Prostate gland (tissue), 2 donors: ENCODE results near the gene TMEM94. TPM values are rescaled to one million over a fixed set of nuclear protein-coding genes. Genes with fewer than 3 reads are reported as not detected.

Source experiments
- DNase-seq: peaks from one replicate; pipeline ENCODE4 v3.0.0-alpha.2; 2019; ENCODE audit warnings: low spot score
- H3K27ac ChIP-seq, 2 donors: fragments of 200-600 bp; sonication (generic); 2 replicates each; pipeline ENCODE4 v1.5.1; 2017 to 2019
- H3K27me3 ChIP-seq: fragments of 200-600 bp; sonication (generic); replicated peaks from 2 replicates; pipeline ENCODE4 v1.5.1; 2019; ENCODE audit not compliant: insufficient read depth
- H3K36me3 ChIP-seq, 2 donors: fragments of 200-600 bp; sonication (generic); 1 replicate in 1 of 2; 2 replicates in 1 of 2; pipeline versions ENCODE4 v1.5.1 to v1.8.1; 2017 to 2019
- H3K4me1 ChIP-seq: fragments of 200-600 bp; sonication (generic); replicated peaks from 2 replicates; pipeline ENCODE4 v1.5.1; 2019
- H3K4me3 ChIP-seq, 2 donors: fragments of 200-600 bp; sonication (generic); 2 replicates each; pipeline ENCODE4 v1.5.1; 2017 to 2019
- H3K9me3 ChIP-seq: fragments of 200-600 bp; sonication (generic); 2 replicates; pipeline ENCODE4 v1.5.1; 2017
- CTCF ChIP-seq, 4 experiments: fragments of 200-600 bp in 2 of 4; fragments of 450-650 bp in 2 of 4; sonication (generic) in 2 of 4; IDR thresholded peaks; 1 replicate in 3 of 4; 2 replicates in 1 of 4; pipeline ENCODE4 v1.5.1; 2016 to 2019; ENCODE audit warnings: antibody characterized with exemption in 4 of 4, mild to moderate bottlenecking in 2 of 4, moderate library complexity in 2 of 4
- POLR2A ChIP-seq: fragments of 450-650 bp; IDR thresholded peaks from one replicate; pipeline ENCODE4 v1.6.1; 2016; ENCODE audit warnings: antibody characterized with exemption, mild to moderate bottlenecking
- POLR2AphosphoS5 ChIP-seq: sonication (generic); formaldehyde crosslinking; IDR thresholded peaks from one replicate; pipeline ENCODE4 v1.6.1; 2017; ENCODE audit warnings: antibody characterized with exemption
- WGBS: methylation state at CpG from one replicate; pipeline ENCODE4 v1.1.5; 2018; 5-methylcytosine and 5-hydroxymethylcytosine counted together
- intact Hi-C: fragments of 100-400 bp; cut with DNase I; formaldehyde crosslinking; loops from one replicate; pipeline ENCODE4 v1.14.2; 2022
- total RNA-seq, 2 donors: library from RNA; depleted of rRNA; stranded (reverse); fragments of >200 nt; gene quantifications; one replicate each; pipeline ENCODE4 v1.1.0, GENCODE V29; 2016

Gene TMEM94
- total RNA-seq, 2 donors from 2014 or later = 63.5 to 128 TPM

DNA sequence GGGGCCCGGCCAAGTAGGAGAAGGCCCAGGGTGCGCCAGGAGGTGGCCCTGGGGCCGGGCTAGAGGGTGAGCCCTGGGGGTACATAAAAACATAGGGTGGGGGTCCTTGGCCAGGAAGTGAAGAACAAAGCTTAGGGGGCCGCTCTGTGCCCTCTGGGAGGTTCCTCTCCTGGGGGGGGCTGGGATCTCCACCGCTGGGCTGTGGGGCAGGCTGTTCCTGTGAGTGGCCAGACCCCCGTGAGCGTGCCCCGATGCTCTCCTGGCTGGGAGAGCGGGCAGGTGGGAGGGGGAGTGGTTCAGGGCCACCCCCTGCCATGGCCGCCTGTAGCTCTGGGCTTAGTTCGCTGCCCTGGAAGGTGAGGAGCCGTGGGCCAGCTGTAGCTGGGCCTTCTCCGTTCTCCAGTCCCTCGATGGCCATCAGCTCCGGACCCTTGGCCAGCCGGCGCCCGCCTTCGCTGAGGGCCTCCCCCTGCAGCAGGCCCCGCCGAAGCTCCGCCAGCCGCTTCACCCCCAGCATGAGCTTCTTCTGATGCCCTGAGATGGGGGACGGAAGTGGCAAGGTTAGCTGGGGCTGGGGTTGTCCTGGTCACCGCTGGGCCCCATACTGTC, 46.4 kb downstream of the TMEM94 start:
- H3K27me3 ChIP-seq = no peaks in the 10 kb centered on the region
- no peaks in the 10 kb centered on the region for H3K9me3 ChIP-seq
- no peak overlapping the region for H3K27ac ChIP-seq
- intact Hi-C loops = no loop called here
- no peak for TF ChIP-seq CTCF (IDR thresholded peaks at IDR 0.05)
- TF ChIP-seq POLR2AphosphoS5 = no peak
- TF ChIP-seq POLR2A = no peak
- H3K4me1 ChIP-seq = no peaks in the 10 kb centered on the region
- no peak overlapping the region for H3K4me3 ChIP-seq
- DNase-seq = no peak
- 88% methylated on average over 24 of the region's 25 CpGs for WGBS
- peaks cover 0 to 17% of the 10 kb centered on the region in 2 donors for H3K36me3 ChIP-seq

DNA sequence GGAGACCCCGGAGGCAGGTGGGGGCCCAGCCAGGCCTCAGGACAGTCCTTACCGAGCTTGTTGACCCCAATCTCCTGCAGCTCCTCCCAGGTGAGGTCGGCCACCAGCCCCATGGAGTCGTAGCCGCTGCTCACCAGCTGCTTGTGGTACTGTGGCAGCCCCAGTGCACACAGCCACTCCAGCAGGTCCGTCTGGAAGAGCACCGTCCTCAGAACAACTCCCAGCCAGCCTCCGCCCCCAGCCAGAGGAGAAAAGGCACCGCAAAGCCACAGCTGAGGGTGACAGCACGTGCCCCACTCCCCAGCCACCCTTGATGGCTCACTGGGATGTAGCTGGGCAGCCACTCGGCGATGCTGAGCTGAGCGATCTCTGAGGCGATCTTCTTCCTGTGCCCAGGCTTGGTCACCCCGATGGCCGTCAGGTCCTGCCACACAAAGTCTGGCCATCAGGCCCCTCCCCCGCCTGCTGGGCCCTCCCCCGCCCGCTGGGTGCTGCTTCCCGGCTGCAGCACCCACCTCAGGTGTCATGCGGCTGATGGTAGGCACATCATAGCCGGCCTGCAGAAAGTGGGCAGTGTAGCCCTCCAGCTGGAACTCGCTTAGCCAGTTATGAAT, 47.0 kb downstream of the TMEM94 start:
- no peaks in the 10 kb centered on the region for H3K27me3 ChIP-seq
- WGBS = 77% methylated on average over 23 of the region's 23 CpGs
- no peaks in the 10 kb centered on the region for H3K4me1 ChIP-seq
- no peak for DNase-seq
- H3K36me3 ChIP-seq = peaks cover 0 to 13% of the 10 kb centered on the region in 2 donors
- no peaks in the 10 kb centered on the region for H3K9me3 ChIP-seq
- intact Hi-C loops = no loop called here
- no peak for TF ChIP-seq CTCF (IDR thresholded peaks at IDR 0.05)
- no peak for TF ChIP-seq POLR2A
- TF ChIP-seq POLR2AphosphoS5 = no peak
- H3K4me3 ChIP-seq = no peak overlapping the region
- H3K27ac ChIP-seq = no peak overlapping the region

DNA sequence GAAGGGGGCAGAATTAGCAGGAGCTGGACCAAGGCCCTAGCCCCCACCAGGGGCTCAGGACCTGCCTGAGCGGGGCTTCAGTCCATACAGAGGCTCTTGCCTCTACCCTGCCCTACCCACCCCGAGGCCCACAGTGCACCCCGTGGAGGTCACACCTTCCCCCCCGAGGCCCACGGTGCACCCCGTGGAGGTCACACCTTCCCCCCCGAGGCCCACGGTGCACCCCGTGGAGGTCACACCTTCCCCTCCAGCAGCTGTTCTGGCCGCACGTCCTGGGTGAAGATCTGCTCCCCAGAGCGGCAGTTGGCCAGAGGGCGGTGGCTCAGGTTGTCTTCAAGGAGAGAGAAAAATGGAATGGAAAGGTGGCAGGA, 47.5 kb downstream of the TMEM94 start:
- no peaks in the 10 kb centered on the region for H3K4me1 ChIP-seq
- H3K27me3 ChIP-seq = no peaks in the 10 kb centered on the region
- no peak for DNase-seq
- no peak overlapping the region for H3K4me3 ChIP-seq
- H3K27ac ChIP-seq = no peak overlapping the region
- intact Hi-C loops = no loop called here
- 77% methylated on average over 13 of the region's 13 CpGs for WGBS
- H3K9me3 ChIP-seq = no peaks in the 10 kb centered on the region
- TF ChIP-seq POLR2AphosphoS5 (no peak), CTCF (IDR thresholded peaks at IDR 0.05) (no peak)
- H3K36me3 ChIP-seq = peaks cover 0 to 13% of the 10 kb centered on the region in 2 donors

DNA sequence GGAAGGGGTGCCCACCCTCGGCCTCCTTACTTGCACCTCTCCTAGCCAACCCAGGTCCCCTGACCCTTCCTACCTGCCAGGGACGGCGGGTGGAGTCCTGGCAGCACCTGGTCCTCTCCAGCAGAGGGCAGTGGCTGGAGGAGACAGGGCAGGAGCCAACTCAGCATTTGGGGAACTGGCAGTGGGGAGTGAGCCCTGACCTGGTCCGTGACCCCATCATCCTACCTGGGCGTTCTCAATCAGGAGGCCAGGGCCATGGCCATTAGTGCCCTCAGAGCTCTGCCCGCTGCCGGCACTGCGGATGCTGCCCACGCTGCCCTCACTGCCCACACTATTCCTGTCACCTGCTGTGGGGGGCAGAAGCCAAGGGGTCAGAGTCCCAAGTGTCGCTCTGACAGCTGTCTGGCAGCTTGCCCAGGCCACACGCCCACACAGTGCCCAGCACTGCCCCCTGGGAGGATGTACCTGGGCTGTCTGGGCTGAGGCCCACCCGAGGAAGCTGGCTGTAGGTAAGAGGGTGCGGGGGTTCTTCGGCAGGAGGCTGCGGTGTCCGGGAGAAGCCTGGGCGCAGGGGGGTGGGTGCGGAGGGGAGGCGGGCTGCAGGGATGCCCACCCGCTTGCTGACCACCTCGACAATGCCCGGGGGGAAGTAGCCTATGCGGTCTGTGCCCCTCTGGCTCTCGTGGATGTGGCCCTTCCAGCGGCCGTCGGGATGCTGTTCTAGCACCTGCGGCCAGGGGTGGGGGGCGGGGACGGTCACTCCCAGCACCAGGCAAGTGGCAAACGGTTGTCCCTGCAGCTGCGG, 48.1 kb downstream of the TMEM94 start:
- no peak for DNase-seq
- Histone ChIP-seq H3K36me3 (peaks cover 0 to 13% of the 10 kb centered on the region in 2 donors), H3K4me1 (no peaks in the 10 kb centered on the region), H3K9me3 (no peaks in the 10 kb centered on the region), H3K27me3 (no peaks in the 10 kb centered on the region), H3K4me3 (no peak overlapping the region), H3K27ac (no peak overlapping the region)
- intact Hi-C loops = no loop called here
- WGBS = 77% methylated on average over 27 of the region's 32 CpGs
- TF ChIP-seq CTCF (IDR thresholded peaks at IDR 0.05) = peak in 3 of 4 experiments; percentile 38 to 72 (median 53)
- no peak for TF ChIP-seq POLR2A

GRCh38 chr17:75505152-75505409, 48.6 kb downstream of the TMEM94 start:
- 74% methylated on average over 4 of the region's 4 CpGs for WGBS
- Histone ChIP-seq H3K27ac (no peak overlapping the region), H3K9me3 (no peaks in the 10 kb centered on the region), H3K4me1 (no peaks in the 10 kb centered on the region), H3K4me3 (no peak overlapping the region), H3K27me3 (no peaks in the 10 kb centered on the region), H3K36me3 (peaks cover 0 to 13% of the 10 kb centered on the region in 2 donors)
- no peak for DNase-seq
- intact Hi-C loops = no loop called here
- TF ChIP-seq POLR2AphosphoS5 = no peak
- no peak for TF ChIP-seq CTCF (IDR thresholded peaks at IDR 0.05)
- TF ChIP-seq POLR2A = no peak
